MM.1S (cell line): Measurements from ENCODE around the gene TDO2.

Experiments used
- CTCF ChIP-seq: fragments of 300-600 bp; sonication (generic); IDR thresholded peaks from 2 replicates; pipeline ENCODE4 v1.5.1; 2016; ENCODE audit warnings: antibody characterized with exemption, low read length, mixed read lengths
- EZH2 ChIP-seq: fragments of 300-600 bp; sonication (generic); optimal IDR thresholded peaks from 2 replicates; pipeline ENCODE3; 2017; ENCODE audit warnings: low read depth, mild to moderate bottlenecking, antibody characterized with exemption, low read length, mixed read lengths

- TF ChIP-seq CTCF (no peak), EZH2 (no peak)
Observed at GRCh38 chr4:155941820-155942219, 38.3 kb downstream of the TDO2 start.
